ENCODE measurements around the gene CHMP4A.
"Not testable (repeated sequence)": the region's sequence is repeated elsewhere in the genome, so short reads cannot be mapped to it uniquely, and the experiment has no call there.

The CHMP4A gene

GRCh38 chr14:24246765-24247212 is 33.5 kb upstream of the CHMP4A start:
- DNase-seq, result peak; percentile 37

DNA sequence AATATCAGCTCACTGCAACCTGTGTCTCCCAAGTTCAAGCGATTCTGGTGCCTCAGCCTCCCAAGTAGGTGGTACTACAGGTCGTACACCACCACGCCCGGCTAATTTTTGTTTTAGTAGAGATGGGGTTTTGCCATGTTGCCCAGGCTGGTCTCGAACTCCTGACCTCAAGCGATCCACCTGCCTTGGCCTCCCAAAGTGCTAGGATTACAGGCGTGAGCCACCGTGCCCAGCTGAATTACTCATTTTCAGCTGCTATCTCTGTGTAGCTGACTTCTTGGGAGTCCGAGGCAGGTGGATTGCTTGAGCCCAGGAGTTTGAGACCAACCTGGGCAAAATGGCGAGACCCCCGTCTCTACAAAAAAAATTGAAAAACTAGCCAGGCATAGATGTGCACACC is 32.1 kb upstream of the CHMP4A start:
- not testable (repeated sequence) for DNase-seq

- DNase-seq, result no peak
These were observed 30.1 kb upstream of the CHMP4A start for GRCh38 chr14:24243336-24243836.

GRCh38 chr14:24241829-24242443 is 28.6 kb upstream of the CHMP4A start:
- peak; percentile 97 for DNase-seq

- no peak for DNase-seq
These were observed 27.0 kb upstream of the CHMP4A start for GRCh38 chr14:24240110-24240918.

DNA sequence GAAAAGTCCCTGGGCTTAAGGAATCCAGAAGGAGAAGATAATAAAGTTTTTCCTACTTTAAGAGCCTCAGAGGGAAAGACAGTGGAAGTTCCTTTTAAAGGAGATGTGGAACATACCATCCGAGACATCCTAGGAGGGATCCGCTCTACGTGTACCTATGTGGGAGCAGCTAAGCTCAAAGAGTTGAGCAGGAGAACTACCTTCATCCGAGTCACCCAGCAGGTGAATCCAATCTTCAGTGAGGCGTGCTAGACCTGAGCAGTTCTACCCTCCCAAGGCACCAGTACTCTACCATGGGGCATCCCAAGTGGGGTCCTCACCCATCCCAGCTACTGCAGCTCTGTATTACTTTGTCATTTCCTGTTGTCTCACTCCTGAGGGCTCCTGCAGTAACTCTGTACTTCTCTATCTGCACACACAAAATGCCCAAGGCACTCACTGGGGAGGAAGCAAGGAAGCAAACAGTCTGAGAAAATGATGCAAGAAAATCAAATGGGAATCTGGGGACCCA is 25.3 kb upstream of the CHMP4A start:
- DNase-seq, result no peak

- no peak for DNase-seq
These were observed 24.8 kb upstream of the CHMP4A start for GRCh38 chr14:24238123-24238522.

GRCh38 chr14:24237463-24237955 is 24.2 kb upstream of the CHMP4A start:
- no peak for DNase-seq

DNA sequence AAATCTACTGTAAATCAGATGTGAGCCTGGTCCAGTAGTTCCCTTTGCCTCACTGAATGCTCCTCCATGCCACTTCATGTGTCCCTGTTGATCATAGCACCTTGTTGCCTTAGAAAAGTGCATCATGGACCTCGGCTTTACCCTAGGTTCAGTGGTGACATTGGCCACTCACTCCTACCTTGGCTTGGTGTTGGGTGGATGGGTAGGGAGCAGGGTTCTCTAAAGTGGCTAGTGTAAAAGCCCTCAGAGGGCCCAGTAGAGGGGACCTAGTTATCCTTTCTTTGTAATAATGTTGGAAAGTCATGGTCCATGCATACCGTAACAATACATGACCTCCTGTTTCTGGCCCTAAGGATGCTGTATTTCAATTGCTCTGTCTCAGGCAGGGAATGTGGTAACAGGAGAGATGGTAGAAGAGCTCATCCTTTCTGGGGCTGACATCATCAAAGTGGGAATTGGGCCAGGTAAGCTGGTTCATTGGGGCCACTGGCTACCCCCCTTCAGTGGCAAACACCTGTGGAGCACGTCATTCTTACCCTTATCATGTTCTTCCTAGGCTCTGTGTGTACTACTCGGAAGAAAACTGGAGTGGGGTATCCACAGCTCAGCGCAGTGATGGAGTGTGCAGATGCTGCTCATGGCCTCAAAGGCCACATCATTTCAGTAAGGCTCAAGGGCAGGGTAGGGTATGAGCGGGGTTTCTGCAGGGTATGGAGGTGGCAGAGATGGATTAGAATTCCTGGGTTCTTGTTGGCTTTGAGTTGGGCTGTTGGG is 23.6 kb upstream of the CHMP4A start:
- DNase-seq, result no peak

DNA sequence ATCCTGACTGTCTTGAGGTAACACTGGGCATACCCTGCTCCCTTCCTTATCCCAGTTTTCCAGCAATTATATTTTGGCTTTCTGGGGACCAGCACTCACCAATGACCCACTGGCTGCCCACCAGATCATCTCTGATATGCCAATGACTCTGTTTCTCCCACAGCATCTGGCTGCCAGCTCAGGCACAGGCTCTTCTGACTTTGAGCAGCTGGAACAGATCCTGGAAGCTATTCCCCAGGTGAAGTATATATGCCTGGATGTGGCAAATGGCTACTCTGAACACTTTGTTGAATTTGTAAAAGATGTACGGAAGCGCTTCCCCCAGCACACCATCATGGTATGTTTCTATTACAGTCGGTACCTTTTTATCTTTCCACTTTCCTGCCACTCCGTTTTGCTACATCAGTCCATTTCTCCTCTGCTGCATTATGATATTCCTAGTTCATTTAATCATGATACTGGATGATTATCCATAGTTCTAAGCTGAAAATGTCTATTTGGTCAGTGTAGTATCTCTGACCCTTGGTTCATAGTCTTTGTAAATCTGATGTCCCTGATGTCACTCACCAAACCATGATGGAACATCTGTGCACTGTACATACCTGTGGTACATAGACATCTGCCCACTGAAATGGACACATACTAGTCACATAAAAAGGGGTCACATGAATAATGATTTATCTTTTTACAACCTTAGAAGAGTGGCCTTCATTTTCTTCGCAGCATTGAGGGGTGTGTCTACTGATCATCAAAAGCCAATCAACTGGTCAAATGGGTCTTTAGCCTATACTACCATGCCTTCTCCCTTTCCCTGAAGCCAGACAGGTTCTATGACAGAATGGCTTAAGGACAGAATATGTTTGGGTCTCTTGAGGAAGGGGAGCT is 22.8 kb upstream of the CHMP4A start:
- no peak for DNase-seq

GRCh38 chr14:24234095-24235005 is 21.1 kb upstream of the CHMP4A start:
- DNase-seq, result no peak

DNA sequence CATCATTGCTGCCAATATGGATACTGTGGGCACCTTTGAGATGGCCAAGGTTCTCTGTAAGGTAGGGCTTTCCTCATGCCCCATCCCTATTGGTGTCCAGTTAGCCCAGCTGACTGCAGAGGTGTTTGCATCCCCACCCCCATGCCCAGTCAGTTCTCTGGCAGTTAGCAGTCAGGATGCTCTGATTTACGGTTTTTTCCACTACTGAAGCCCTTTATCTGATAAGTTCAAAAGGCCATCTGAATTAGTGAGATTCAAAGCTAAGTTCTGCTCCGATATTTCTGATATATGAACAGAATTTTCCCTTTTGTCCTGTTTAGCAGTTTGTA is 20.2 kb upstream of the CHMP4A start:
- peak; percentile 27 for DNase-seq

- no peak for DNase-seq
These were observed 19.6 kb upstream of the CHMP4A start, which contains the start of gene GMPR2 for GRCh38 chr14:24232645-24233537. GMPR2 (plus strand) TSS chr14:24232929; CDS start chr14:24233254, 325 bp downstream.

DNA sequence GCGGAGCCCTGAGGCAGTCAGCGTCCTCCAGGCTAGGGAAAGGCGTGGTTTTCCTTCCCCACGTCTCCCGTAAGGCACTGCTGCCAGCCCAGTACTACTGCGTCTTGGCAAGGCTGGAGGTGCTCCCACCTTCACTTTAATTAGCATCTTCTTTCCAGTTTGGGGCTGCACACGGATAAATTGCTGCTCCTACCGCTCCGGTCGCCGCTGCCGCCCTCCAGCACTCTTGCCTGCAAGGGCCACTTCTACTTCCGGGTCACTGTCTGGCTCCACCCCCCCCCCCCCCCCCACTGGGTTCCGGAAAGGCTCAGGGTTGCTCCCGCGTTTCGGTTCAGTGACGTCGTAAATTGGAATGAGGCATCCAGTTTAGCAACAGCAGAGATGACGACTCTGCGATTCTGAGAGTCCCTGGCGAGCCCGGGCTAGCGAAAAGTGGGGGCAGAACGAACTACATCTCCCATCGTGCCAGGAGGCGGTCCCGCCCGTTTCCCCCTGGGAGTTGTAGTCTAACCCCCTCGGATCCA is 18.9 kb upstream of the CHMP4A start, which contains the start of gene NEDD8:
NEDD8 (minus strand) TSS at position 247 of the 524 bp plus-strand sequence; CDS start at position 147, 100 bp downstream.
- peak; percentile 95 for DNase-seq

DNA sequence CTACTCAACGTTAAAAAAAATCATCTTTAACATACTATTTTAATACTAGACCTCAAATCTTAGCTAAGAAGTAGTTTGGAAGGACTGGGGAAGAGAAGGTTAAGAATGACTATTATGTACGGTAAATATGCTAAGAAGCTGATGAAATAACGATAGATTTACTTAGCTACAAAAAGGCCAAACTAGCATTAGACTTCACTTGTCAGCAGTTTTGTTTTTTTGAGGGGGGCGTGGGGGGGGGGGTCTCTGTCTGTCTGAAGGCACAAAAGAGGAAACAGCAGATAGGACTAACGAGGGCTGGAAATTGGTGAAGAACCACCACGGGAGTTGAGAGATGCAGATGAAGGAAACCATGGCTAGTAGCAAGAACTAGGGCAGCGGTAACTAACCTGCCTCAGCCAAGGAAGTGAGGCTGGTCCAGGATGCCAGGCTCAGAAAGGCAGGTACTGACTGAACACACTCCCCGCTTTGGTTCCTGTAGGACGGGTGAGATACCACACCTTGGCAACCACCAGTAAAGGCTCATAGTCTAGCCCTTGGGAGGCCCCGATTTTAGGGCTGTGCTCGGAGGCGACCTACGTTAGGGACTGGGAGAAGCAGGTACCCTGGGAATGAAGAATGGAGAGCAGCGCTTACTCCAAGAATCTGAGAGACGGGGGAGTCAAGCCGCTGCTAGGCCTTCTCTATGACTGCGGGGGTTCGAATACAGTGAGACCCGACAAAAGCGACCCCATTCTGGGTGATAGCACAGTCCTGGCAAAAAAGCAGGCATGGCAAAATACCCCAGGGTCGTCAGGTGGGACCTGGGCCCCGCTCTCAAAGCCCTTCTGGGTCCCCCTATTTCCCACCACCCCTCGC is 18.2 kb upstream of the CHMP4A start:
- peak; percentile 33 for DNase-seq

DNA sequence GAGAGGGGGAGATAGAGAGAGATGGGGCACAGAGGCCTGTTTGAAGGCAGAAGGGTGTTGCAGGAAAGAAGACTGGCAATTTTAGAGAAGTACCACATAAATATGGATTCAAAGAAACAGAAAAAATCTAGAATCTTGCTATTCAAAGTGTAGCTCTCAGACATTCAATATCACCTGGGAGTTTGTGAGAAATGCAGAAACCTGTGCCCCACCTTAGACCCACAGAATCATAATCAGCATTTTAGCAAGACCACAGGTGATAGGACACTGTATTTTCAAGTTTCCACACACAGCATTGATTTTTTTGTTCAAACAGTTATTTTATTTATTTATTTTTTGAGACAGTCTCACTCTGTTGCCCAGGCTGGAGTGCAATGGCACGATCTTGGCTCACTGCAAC is 15.6 kb upstream of the CHMP4A start:
- DNase-seq, result no peak

DNA sequence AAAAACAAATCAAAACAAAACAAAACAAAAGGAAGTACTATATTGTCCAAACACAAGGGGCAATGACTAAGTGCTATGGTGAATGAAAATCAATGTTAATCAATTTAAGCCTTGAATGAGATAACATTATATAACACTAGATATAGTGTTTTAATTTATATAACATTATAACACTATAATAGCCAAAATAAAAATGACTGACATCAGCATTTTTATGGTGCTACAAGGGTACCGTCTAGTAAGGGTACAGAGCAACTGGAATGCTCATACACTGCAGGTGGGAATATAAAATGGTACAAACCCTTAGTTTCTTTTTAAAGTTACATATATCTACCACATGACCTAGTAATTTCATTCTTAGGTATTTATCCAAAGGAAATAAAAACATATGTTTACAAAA is 13.2 kb upstream of the CHMP4A start:
- DNase-seq, result no peak

GRCh38 chr14:24224618-24225071 is 11.4 kb upstream of the CHMP4A start:
- no peak for DNase-seq
